Activated B cell treated with CpG ODN at 0.5 μM for 24 hours (primary cell): ENCODE data around the gene OR2M3. TPM values are rescaled to one million over a fixed set of nuclear protein-coding genes. Genes with fewer than 3 reads are reported as not detected.
"Not testable (repeated sequence)": the region's sequence is repeated elsewhere in the genome, so short reads cannot be mapped to it uniquely, and the experiment has no call there.

Experiments
- ATAC-seq: fragments of 200-7000 bp; cut with Tn5 transposase; one replicate; pipeline ENCODE4 v1.10.0; 2021; ENCODE audit warnings: low read depth, mild to moderate bottlenecking, moderate library complexity
- CTCF ChIA-PET: fragments of 350-600 bp; sonication (Branson Sonifier 250); formaldehyde crosslinking; loops from one replicate; lab custom pipeline; 2021; ENCODE audit warnings: antibody characterized with exemption; lab: Charles Lee
- POLR2A ChIA-PET: fragments of 350-600 bp; sonication (Branson Sonifier 250); formaldehyde crosslinking; loops from one replicate; lab custom pipeline; 2021; ENCODE audit warnings: antibody characterized with exemption; lab: Charles Lee
- DNase-seq: peaks from one replicate; pipeline ENCODE4 v3.0.0; 2022
- H3K27ac Mint-ChIP-seq: one replicate; pipeline ENCODE4 v1.8.0; 2020; ENCODE audit warnings: mixed read lengths
- H3K27me3 Mint-ChIP-seq: one replicate; pipeline ENCODE4 v1.8.0; 2021; ENCODE audit warnings: mixed read lengths
- H3K36me3 Mint-ChIP-seq: one replicate; pipeline ENCODE4 v1.8.0; 2021; ENCODE audit warnings: low read depth, mixed read lengths
- H3K4me1 Mint-ChIP-seq: one replicate; pipeline ENCODE4 v1.8.0; 2021; ENCODE audit warnings: mixed read lengths
- H3K4me3 Mint-ChIP-seq: one replicate; pipeline ENCODE4 v1.8.0; 2020; ENCODE audit warnings: mild to moderate bottlenecking, mixed read lengths
- H3K9me3 Mint-ChIP-seq: one replicate; pipeline ENCODE4 v1.8.0; 2020; ENCODE audit warnings: mixed read lengths
- CTCF ChIP-seq: fragments of 200-600 bp; IDR thresholded peaks from one replicate; pipeline ENCODE4 v1.8.0; 2022; ENCODE audit warnings: antibody characterized with exemption, mild to moderate bottlenecking
- intact Hi-C: fragments of 100-400 bp; cut with micrococcal nuclease; formaldehyde crosslinking; loops from one replicate; pipeline ENCODE4 v1.15.1; 2024
- total RNA-seq: library from RNA; stranded (reverse); gene quantifications from 2 replicates; pipeline ENCODE4 v1.2.3, GENCODE V29; 2022

Gene OR2M3
- total RNA-seq, 1 donor from 2014 or later = not detected

- H3K4me1 Mint-ChIP-seq = peaks cover 2% of the 10 kb centered on the region
- ATAC-seq = no peak
- no peak overlapping the region for H3K4me3 Mint-ChIP-seq
- no peak overlapping the region for H3K27ac Mint-ChIP-seq
- no peak for TF ChIP-seq CTCF
- H3K36me3 Mint-ChIP-seq = no peaks in the 10 kb centered on the region
- POLR2A ChIA-PET = no interaction called here
- CTCF ChIA-PET = no interaction called here
- intact Hi-C loops = no loop called here
- H3K9me3 Mint-ChIP-seq = no peaks in the 10 kb centered on the region
- DNase-seq = no peak
- H3K27me3 Mint-ChIP-seq = peaks cover 8% of the 10 kb centered on the region
Observed at GRCh38 chr1:248239478-248239877, 42.4 kb downstream of the OR2M3 start.

GRCh38 chr1:248243204-248243603 is 46.1 kb downstream of the OR2M3 start:
- no peaks in the 10 kb centered on the region for H3K9me3 Mint-ChIP-seq
- no peak for DNase-seq
- CTCF ChIA-PET = interaction anchor here (1.1 to 1.6 kb wide), 3 partner anchors 9 to 563 kb away, joined by 5 to 14 read pairs (median 6); no protein-coding TSS in a partner anchor
- no peaks in the 10 kb centered on the region for H3K36me3 Mint-ChIP-seq
- TF ChIP-seq CTCF = no peak
- H3K27ac Mint-ChIP-seq = no peak overlapping the region
- no peak for ATAC-seq
- POLR2A ChIA-PET = no interaction called here
- no peak overlapping the region for H3K4me3 Mint-ChIP-seq
- intact Hi-C loops = loop anchor here (1.0 to 5.0 kb wide), 3 partner anchors 379 to 562 kb away; partner anchors contain the start of gene OR14I1
- H3K27me3 Mint-ChIP-seq = peaks cover 12% of the 10 kb centered on the region
- H3K4me1 Mint-ChIP-seq = peaks cover 2% of the 10 kb centered on the region

- H3K4me1 Mint-ChIP-seq, DNase-seq, intact Hi-C loops, CTCF ChIA-PET, POLR2A ChIA-PET, ATAC-seq, H3K36me3 Mint-ChIP-seq, H3K27ac Mint-ChIP-seq, H3K4me3 Mint-ChIP-seq, H3K27me3 Mint-ChIP-seq: not testable (repeated sequence)
- peaks cover 20% of the 10 kb centered on the region for H3K9me3 Mint-ChIP-seq
Observed at GRCh38 chr1:248259309-248259708, 62.2 kb downstream of the OR2M3 start.

Other genes starting within 250 kb of the OR2M3 start
- not detected in 2 replicates for gene OR2L8, start 248.4 kb upstream of the OR2M3 start, total RNA-seq
- not detected in 2 replicates for gene OR2AK2, start 232.0 kb upstream of the OR2M3 start, total RNA-seq
- 0.07 TPM in 1 of 2 replicates, not detected in the other for gene OR2L5, start 183.6 kb upstream of the OR2M3 start, total RNA-seq
- 0.18 TPM in 1 of 2 replicates, not detected in the other for gene OR2L2, start 167.2 kb upstream of the OR2M3 start, total RNA-seq
- gene OR2L3, start 150.4 kb upstream of the OR2M3 start, total RNA-seq = not detected in 2 replicates
- gene OR2L13, start 102.1 kb upstream of the OR2M3 start, total RNA-seq = not detected in 2 replicates
- gene OR2M5, start 52.1 kb upstream of the OR2M3 start, total RNA-seq = not detected in 2 replicates
- gene OR2M2, start 22.4 kb upstream of the OR2M3 start, total RNA-seq = not detected in 2 replicates
- gene OR2M4, start 34.2 kb downstream of the OR2M3 start, total RNA-seq = not detected in 2 replicates
- not detected in 2 replicates for gene OR2T33, start 80.7 kb downstream of the OR2M3 start, total RNA-seq
- gene OR2T12, start 106.2 kb downstream of the OR2M3 start, total RNA-seq = not detected in 2 replicates
- gene OR2M7, start 127.3 kb downstream of the OR2M3 start, total RNA-seq = not detected in 2 replicates
- not detected in 2 replicates for gene OR14C36, start 151.5 kb downstream of the OR2M3 start, total RNA-seq
- not detected in 2 replicates for gene OR2T4, start 164.4 kb downstream of the OR2M3 start, total RNA-seq
- not detected in 2 replicates for gene OR2T6, start 178.5 kb downstream of the OR2M3 start, total RNA-seq
- gene OR2T1, start 205.8 kb downstream of the OR2M3 start, total RNA-seq = not detected in 2 replicates
- gene OR2T2, start 248.4 kb downstream of the OR2M3 start, total RNA-seq = 3.2 and 4.1 TPM in 2 replicates